Stimulated activated CD4-positive, alpha-beta T cell treated with anti-CD3 and anti-CD28 coated beads, TNF-alpha, amount 100 ng/mL, for 1 hour (primary cell): ENCODE results near the gene SPPL2B.

Source experiments
- DNase-seq, 3 donors: peaks; one replicate each; pipeline ENCODE4 v3.0.0-alpha.2; 2020; ENCODE audit warnings: low read depth in 3 of 3, low spot score in 1 of 3

The SPPL2B gene

DNA sequence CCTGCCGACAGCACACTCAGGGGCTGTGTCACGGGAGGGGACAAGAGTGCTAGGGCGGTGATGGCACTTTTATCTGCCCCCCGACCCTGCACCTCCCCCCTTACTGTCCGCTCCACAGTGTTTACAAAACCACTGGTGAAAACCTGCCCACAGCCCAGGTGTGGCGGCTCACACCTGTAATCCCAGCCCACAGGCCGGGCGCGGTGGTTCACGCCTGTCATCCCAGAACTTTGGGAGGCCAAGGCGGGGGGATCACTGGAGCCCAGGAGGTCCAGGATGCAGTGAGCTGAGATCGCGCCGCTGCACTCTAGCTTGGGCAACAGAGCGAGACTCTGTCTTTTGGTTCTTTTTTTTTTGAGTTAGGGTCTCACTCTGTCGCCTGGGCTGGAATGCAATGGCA, 32.3 kb upstream of the SPPL2B start:
- DNase-seq: no peak

DNA sequence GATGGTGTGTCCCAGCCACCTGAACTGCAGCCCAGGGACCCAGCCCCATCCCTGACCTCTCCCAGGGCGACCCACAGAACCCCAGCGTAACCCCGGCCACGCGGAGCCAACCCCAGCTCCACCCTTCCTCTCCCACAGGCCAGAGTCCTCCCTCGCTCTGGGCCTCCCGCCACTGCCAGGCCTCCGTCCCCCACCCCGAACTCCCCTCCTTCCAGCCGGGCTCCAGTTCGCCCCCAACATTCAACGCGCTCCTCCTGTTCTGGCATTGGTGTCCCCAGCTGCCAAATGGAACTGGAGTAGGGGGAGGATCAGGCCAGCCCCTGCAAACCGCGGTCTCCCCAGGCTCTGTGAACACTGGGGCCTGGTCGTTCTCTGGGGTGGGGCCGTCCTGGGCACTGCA, 28.0 kb upstream of the SPPL2B start:
- DNase-seq: no peak

DNA sequence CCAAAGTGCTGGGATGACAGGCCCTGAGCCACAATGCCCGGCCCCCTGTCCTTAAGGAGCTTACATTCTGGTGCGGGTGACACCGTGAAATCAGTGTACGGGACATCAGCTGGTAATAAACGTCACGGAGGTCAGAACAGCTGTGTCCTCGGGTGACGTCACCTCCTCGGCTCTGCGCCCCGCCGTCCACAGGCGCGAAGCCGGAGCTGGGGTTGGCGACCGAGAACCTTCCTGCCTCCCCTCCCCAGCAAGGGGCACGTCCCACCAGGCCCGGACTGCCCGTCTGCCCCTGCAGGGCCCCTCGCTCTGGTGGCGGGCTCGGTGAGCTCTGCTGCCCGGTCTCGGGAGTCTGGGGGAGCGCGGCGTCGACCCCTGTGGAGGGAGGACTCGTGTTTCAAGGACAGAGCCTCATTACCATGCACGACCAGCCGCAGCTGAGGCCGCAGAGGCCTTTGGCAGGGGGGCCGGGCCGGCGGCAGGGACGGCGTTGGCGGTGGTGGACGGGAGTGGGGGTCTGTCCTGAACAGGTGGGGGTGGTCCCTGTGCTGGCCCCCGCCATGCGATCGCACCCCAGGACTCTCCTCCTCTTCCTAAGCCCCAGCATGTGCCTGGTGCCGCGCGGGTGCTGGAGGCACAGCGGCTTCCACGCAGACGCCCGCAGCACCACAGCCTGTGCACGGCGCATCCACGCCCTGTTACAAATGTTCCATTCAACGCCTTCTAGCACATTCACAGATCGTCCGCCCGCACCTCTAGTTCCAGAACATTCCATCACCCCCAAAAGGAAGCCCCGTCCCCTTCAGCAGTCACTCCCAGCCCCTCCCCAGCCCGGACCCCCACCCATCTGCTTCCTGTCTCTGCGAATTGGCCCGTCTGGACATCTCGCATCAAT, 25.9 kb upstream of the SPPL2B start:
- no peak for DNase-seq

DNA sequence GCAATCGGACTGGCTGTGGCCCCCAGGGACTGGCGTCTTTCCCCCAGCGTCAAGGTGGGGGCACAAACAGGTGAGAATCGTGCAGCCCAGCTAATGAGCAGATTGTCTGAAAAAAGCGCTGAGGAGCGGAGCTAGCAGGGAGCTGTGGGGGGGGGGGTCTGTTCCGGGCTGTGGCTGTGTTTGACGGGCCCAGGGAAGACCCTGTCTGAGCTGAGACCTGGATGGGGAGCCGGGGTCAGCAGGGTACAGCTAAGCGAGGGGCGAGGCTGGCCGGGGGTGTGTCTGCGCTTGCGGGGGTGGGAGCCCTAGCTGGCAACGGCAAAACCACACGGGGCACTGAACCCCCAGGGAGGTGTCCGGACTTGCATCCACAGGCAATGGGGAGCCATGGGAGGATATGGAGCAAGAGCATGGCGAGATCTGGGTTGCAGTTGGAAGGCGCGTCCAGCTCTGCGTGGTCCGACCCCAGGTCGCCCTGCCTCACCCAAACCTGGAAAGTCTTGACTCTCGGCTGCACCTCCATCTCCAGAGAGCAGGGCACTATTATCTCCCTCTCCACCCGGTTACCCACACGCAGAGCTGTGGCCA, 25.2 kb upstream of the SPPL2B start:
- no peak for DNase-seq

GRCh38 chr19:2305452-2306280, 22.8 kb upstream of the SPPL2B start:
- no peak for DNase-seq

GRCh38 chr19:2306281-2306806, 22.1 kb upstream of the SPPL2B start:
- DNase-seq: no peak

GRCh38 chr19:2306971-2307370, 21.5 kb upstream of the SPPL2B start:
- DNase-seq: no peak

- DNase-seq: no peak
Measured at GRCh38 chr19:2307518-2308012, 20.9 kb upstream of the SPPL2B start.

DNA sequence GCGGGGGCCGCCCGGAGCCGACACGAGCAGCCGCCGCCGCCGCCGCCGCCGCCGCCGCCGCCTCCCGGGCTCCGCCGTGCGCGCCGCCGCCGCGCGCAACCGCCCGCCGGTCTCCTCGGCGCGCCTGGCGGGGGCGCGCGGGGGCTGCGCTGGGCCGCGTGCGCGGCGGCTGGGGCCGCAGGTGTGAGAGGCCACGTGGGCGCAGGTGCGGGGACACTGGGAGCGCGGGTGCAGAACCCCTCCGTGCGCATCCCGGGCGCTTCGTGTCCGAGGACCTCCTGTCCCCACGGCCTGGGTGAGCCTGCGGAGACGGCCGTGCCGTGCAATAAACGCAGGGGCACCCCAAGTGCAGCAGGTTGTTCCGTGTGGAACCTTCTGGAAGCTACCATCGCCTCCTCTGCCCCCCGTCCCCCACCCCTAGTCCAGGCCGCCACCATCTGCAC, 20.3 kb upstream of the SPPL2B start, which contains the start of gene LINGO3:
Gene LINGO3, minus strand, starts transcription at position 41 of the 443 bp plus-strand sequence. CDS start 16,378 bp downstream, outside the sequence.
- no peak for DNase-seq

- DNase-seq: no peak
Measured at GRCh38 chr19:2309734-2310362, 18.6 kb upstream of the SPPL2B start.

GRCh38 chr19:2311093-2311492, 17.4 kb upstream of the SPPL2B start:
- no peak for DNase-seq

DNA sequence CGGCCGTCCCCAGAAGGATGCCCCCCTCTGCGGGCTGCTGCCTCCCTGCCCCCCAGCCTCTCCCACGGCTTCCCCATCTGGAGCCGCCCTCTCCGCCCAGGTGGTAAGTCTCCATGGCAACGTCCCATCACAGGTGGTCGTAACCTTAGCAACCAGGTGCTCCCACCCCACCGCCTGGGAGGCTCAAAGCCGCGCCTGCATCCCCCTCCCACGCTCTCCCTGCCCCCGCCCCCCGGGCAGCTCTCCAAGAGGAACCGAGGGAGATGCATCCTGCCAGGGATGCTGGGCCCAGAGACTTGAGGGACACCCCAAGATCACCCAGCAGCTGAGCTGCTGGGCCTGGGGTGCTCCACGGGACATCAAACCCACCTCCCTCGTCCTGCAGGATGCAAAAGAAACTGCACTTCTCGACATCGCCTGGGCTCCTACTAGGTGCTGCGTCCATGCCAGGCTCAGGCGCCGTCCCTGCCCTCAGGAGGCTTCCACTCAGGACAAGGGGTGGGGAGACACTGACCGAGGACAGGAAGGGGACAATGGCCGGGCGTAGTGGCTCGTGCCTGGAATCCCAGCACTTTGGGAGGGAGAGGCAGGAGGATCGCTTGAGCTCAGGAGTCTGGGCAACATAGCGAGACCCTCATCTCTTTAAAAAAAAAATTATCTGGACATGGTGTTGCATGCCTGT, 15.5 kb upstream of the SPPL2B start:
- DNase-seq: no peak

- no peak for DNase-seq
Measured at GRCh38 chr19:2315121-2315817, 13.2 kb upstream of the SPPL2B start.

GRCh38 chr19:2315818-2316353, 12.6 kb upstream of the SPPL2B start:
- no peak for DNase-seq

GRCh38 chr19:2317300-2317699, 11.2 kb upstream of the SPPL2B start:
- no peak for DNase-seq

DNA sequence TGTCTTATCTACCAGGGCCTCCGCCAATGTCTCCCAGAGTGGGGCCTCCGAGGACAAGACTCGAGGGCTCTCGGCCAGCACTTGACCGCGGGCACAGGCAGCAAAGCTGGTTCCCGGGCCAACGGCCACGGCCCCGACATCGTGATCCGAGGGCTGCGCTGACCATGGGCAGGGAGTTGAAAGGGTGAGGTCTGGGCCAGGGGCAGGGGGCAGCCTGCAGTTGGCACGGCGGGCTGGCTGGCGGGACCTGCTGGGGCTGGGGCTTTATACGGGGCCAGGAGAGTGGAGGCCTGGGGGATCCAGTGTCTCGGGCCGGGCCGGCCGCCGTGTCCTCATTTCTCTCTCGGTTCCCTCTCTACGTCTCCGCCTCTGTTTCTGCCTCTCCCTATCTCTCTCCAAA, 10.7 kb upstream of the SPPL2B start:
- DNase-seq: no peak

GRCh38 chr19:2318923-2319322, 9.6 kb upstream of the SPPL2B start:
- DNase-seq: no peak

GRCh38 chr19:2319551-2319950, 8.9 kb upstream of the SPPL2B start:
- no peak for DNase-seq

- DNase-seq: no peak
Measured at GRCh38 chr19:2320049-2320448, 8.4 kb upstream of the SPPL2B start.
